IPS-NIHi7 (cell line): ENCODE data around the gene STT3B.
"Not testable (repeated sequence)": the region's sequence is repeated elsewhere in the genome, so short reads cannot be mapped to it uniquely, and the experiment has no call there.

Experiments
- DNase-seq: peaks from one replicate; pipeline ENCODE4 v3.0.0; 2012; ENCODE audit warnings: mixed read lengths; ENCODE audit errors: extremely low spot score

The STT3B gene

DNA sequence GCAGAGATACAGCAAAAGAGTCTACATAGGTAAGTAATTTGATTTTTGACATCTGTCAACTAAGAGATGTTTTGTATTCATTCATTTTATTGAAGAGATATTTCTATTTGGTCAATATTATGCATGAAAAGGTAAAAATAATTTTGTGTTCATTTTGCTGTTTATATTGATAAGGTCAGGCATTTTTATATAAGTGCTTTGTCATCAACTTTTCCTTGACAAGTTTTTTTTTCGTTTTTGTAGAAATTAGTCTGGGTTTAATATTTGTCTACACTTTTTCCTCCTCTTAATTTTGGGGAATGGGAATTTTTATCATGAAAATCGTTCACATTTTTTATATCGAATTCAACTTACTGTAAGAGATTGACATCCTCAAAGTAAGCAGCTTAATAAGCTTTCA, 67.7 kb downstream of the STT3B start:
- no peak for DNase-seq

DNA sequence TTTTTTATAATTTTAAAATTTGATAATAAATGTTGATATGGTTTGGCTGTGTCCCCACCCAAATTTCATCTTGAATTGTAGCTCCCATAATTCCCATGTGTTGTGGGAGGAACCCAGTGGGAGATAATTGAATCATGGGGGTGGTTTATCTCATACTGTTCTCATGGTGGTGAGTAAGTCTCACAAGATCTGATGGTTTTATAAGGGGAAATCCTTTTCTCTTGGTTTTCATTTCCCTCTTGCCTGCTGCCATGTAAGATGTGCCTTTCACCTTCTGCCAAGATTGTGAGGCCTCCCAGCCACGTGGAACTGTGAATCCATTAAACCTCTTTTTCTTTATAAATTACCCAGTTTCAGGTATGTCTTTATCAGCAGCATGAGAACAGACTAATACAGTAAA, 72.6 kb downstream of the STT3B start:
- not testable (repeated sequence) for DNase-seq

DNA sequence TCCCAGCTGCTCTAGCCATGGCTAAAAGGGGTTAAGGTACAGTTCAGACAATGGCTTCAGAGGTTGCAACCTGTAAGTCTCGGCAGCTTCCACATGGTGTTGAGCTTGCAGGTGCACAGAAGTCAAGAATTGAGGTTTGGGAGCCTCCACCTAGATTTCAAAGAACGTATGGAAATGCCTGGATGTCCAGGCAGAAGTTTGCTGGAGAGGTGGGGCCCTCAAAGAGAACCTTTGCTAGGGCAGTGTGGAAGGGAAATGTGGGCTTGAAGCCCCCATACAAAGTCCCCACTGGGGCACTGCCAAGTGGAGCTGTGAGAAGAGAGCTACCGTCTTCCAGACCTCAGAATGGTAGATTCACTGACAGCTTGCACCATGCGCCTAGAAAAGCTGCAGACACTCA, 73.7 kb downstream of the STT3B start:
- DNase-seq: no peak

DNA sequence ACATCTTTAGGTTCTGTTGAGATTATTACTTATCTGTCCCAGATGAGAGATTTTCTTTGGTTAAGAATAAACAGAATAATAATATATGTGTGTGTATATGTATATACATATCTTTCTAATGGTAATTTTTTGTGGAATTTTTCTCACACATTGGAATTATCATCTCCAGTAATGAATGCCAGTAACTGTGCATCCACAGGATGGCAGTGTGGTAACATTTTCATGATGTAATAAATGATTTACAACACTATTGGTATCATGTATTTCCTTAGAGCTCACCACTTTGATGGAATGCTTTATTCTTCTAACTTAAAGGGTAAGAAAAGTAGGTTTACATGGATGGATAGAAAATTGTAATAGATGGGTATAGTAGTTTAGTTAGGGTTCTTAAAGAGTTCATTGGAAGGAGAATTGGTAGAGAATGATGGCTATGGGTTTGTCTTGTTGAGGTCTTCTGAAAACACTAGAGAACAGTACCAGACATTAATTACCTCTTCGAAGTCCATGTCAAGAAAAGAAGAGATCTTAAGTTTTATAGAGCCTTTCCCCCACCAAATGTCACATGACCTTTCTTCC, 78.1 kb downstream of the STT3B start:
- peak; percentile 8 for DNase-seq

DNA sequence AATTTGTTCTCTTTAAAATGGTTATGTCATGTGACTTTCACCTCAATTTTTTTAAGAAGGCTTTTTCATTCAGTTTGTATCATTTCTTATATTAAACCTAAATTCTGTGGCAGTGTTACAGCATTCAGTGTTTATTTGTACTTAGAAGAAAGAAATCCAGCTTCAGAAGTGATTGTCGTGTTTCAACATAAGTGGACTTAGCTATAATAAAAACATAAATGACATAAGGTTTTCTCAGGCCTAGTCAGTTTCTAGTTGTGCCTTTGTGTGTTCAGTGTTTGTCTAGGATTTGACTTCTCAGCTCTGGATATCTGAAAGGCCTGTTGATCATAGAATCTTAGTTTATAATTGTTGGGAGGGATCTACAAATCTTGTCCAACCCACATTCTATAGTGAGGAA, 80.5 kb downstream of the STT3B start:
- DNase-seq: no peak

DNA sequence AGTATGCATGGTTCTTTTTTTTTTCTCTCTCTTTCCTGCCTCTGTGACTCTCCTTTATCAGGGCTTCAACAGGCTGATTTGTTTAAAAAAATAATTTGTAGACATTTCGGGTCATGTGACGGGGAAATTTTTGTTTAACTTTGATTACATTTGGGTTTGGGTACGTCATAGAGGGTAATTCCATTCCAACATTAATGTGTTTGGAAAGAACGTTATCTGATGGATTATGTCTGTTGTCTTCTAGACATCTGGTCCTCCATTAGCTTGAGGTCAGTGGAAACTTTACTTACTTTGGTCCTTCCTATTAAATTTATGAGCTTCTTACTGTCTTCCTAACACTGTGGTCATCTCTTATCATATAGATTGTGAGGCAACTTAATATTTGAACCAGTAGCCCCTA, 80.9 kb downstream of the STT3B start:
- no peak for DNase-seq

DNA sequence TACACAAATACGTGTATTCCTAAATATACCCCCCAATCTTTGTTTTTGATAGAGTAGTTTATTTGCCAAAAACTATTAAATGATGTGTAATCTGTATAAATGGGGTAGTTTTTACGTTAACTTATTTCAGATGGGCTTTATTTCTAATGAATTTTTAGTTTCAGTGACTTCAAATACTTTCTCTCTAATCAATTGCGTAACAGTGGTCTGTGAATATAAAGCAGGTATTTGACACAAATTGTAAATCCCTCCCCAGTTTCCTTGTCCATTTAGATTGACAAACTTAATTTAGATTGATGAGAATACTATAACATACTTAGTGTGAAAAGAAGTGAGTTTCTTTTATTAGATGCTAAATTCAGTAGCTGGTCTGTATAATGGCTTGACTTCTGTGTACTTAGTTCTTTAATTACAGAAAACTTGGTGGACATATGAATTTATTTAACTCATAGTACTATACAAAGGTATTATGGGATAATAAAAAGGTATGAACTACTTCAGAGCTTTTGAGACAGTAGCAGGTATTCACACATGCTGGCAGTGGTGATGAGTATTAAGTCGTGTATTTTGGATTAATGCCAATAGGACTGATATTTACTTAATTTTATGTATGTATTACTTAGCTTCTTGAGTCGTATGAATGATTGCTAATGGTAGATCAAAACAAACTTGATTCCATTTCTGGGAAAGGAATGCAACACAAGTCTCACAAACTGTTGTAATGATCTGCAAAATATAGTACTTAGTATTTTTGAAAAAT, 81.6 kb downstream of the STT3B start:
- DNase-seq: no peak

DNA sequence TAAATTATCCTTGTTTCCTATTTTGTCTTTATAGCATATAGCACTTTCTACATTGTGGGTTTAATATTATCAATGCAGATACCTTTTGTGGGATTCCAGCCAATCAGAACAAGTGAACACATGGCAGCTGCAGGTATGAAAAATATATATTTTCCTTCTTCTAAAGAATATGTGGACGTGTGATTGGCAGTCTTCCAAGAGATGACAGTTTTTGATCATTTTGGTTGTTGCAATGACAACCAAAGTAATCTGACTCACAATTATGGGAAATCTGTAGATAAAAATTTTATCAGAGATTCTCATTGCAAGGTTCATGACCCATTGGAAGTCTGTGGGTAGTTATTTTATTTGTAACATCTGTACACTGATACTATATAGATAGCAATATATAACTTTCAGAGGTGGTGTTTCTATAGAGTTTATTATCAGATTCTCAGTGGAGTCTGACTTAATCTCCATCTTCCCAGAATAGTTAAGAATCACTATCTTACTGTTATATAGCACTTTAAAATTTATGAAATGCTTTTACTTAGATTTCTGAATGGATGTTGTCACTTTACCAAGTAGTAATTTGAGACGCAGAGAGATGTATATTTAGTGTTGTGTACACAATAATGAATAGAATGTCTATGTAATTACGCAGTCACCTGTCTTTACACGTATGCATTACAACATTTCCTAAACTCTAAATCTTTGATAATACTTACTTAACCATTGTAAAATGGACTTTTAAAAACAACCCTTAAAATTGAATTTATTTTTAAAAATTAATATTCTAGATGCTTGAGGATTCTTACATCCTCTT, 82.5 kb downstream of the STT3B start:
- DNase-seq: no peak

DNA sequence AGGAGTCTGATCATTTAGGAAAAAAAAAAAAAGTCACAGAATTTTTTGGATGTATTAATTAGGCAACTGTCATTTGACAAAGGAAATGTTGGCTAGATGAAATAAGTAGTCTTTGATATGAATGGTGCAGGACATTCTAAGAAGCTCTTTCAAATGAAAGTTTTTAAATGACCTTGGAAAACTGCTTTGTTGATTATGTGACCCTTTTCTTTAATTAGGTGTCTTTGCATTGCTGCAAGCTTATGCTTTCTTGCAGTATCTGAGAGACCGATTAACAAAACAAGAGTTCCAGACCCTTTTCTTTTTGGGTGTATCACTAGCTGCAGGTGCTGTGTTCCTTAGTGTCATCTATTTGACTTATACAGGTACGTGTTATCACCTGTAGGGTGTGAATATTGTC, 84.0 kb downstream of the STT3B start:
- DNase-seq: no peak

DNA sequence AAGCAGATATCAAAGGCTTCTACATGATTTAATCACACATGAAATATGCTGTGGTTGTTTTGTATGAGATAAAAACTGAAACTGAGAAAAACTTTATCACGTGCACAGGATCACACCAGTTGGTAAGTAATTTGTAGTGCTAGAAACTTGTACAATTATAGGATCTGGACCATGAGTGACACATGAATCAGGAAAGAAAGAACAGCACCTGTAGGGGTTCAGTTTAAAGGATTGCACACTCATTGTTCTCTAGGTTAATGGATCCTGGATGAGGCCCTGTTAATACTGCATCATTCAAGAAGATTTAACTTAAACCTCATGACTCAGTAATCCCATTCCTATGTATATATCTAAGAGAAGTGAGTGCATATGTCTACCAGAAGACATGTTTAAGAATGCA, 87.9 kb downstream of the STT3B start:
- DNase-seq: no peak

DNA sequence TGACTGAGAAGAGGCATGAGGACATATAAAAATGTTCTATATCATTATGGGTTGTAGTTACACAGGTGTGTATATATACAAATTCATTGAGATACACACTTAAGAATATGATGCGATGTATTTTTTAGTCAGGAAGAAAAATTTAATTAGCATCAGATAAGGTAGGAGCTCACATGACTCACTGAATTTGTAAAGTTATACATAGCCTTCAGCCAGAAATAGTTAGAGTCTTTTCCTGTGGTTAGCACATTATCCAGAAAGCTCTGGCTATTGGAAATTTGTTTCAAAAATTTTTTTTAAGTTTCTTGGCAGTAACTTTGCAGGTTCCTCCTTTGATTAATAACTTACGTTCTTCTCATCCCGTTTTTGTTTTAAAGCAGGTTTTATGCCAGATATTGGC, 88.6 kb downstream of the STT3B start:
- DNase-seq: no peak

DNA sequence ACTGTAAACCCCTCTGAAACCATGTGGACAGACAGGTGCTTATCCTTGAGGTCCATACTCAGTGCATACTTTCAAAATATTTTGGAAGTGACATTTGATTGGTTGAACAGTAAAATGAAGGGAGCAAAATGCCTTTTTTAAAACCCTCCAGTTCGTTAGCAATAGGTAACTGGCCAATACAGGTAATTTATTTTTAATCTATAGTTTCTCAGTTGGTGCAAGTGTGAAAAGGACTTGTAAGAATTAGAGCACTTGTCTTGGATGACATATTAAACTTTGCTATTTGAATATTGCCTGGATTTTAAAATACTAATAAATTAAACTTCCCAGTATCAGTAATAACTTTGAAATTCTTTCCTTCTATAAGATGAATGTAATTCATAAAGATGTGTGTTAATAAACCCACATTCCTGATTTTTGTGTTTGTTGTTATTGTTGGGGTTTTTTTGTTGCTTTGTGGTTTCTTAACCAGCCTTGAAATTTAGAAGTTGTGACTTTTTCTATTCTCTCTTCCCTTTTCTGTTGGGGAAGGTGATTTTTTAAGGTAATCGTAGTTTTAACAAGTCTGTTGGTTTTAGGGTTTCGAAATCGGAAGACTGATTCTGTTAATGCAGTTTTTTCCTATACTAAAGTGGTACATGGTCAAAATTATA, 90.0 kb downstream of the STT3B start:
- no peak for DNase-seq

DNA sequence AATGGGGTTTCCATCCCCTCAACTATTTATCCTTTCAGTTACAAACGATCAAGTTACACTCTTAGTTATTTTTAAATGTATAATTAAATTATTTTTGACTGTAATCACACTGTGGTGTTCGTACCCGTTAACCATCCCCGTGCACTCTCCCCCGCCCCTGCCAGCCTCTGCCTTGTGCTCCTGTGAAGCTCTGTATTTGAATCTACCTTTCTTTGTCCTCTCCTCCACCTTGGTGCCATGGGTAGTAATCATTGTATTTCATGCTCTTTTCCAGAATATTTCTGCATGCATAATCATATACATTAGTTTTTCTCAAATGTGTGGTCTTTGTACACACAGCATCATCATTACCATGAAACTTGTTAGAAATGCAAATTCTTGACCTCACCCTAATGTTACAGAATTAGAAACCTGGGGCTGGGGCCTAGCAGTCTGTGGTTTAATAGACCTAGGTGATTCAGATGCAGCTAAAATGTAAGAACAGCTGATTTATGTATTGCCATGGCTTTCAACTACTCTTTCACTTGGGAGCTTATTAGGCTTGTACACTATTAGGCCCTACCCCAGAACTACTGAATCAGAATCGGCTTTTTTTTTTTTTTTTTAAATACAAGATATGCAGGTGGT, 91.5 kb downstream of the STT3B start:
- DNase-seq: no peak

DNA sequence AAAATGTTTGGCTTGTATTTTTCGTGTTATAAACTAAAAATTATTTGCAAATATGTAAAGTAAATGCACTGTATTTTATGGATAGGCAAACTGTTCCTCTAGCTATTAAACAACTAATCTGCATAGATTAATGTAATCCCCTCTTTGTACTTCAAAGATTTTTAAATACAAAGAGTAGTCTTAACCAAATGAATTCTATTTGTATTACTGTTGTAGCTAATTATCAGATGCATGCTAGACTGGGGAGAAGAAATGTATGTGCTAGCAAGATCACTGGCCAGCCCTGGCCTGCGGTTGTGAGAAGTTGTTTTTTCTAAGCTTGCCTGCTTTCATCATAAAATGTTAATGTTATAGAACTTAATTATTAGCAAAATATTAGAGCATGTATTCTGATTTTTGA, 92.6 kb downstream of the STT3B start:
- DNase-seq: no peak

DNA sequence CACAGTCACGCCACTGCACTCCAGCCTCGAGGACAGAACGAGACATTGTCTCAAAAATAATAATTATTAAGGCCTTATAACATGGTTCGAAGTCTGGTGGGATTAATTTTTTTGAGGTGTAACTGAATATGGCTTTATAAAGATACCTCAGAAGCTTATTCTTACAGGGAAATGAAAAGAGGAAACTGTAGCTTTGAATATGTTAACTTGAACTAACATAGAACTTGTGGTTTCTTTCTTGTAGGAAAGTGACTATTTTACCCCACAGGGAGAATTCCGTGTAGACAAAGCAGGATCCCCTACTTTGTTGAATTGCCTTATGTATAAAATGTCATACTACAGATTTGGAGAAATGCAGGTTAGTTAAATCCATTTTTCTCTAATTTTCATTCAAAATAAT, 96.3 kb downstream of the STT3B start:
- no peak for DNase-seq

DNA sequence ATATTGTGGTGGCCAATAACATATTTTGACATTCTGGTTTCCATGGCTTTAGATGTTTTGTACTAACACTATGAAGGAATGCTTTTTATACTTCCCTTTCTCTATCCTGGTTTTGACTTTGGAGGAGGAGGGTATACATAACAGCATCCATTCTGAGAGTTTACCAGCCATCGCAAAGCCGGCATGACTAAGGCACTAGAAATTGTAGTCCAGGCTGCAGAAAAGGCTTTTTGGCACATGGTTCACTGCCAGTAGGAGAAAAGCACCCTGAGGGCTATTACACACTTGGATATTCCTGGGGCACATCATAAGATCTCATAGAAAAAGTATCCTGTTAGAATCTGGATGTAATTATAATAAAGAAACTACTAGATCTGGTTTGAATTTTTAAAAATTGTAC, 101.8 kb downstream of the STT3B start:
- DNase-seq: no peak

DNA sequence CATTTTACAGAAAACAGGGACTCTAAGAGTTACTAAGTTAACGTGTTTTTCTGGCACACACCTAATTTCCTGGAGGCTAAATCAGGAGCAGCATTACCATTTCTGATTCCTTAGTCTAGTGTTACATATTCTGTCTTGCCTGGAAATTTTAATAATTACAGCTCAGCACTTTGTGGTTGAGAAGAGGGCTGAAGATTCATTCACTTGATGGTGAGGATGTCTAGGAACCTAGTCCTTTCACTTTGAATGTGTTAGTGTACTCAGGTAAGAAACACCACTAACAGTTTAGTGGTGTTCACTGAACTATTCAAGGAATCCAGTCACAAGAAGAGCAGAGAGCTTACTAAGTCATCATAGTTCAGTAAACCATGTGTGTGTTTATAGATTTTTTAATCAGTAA, 102.8 kb downstream of the STT3B start:
- no peak for DNase-seq

DNA sequence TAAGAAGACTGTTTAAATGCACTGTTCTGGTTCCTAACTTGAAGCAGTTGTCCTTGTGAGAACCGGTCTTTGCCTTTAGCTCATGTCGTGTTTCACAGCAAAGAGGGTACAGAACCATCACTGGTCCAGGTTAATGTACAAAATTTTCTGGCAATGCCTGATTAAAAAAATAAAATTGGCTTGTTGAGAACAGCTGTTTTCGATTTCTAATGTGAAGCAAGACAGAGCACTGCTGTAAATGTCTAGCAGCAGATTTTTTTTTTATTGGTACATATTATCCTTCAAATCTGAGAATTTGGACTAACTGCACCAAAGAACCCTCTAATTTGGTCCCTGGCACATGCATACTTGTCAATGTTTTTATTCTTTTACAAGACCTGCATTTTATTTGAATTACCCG, 103.3 kb downstream of the STT3B start:
- no peak for DNase-seq

DNA sequence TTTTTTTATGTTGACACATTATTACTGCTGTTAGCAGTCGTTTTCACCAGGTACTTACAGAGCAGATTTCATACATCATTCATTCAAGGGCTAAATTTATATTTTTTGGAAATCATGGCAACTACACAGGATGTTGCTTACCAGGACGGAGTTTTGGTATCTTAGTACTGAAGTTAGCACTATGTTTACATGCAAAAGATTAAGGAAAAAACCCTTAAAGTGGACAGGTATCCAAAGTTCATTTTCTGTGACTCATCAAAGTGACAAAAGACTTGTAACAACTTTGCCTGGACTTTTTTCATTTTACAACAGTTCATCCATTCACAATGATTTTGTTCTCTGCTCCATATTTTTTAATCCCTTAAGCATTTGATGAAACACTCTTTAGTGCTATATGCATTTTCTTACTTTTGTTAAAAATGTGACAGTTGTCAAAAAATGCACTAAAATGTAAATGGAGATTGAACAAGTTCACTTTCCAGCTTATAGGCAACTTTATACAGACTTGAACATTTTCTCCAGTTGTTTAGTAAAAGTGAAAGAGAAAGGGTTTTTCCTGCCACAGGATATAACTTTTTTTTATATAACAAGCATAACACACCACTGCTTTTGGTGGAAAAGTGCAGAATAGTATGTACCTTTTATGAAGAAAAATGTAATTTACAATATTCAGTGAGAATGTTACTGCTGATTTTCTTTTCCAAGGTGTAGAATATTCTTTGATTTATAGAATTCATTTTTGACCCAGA, 104.1 kb downstream of the STT3B start:
- DNase-seq: no peak

DNA sequence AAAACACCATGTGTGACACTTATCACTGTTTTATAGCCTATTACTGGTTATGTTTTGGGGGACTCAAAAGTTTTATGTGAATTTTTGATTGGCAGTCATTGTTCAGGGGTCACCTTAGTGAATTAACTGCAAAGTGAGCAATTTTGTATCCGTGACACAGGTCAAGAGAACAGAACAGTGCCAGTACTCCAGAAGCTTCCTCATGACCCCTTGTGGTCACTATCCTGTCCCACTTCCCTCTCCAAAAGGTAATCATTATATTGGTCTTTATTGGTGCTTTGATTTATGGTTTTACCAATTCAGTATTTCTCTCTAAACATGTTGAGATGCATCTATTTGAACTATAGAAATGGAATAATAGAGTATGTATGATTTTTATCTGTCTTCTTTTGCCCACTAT, 107.1 kb downstream of the STT3B start:
- DNase-seq: no peak

DNA sequence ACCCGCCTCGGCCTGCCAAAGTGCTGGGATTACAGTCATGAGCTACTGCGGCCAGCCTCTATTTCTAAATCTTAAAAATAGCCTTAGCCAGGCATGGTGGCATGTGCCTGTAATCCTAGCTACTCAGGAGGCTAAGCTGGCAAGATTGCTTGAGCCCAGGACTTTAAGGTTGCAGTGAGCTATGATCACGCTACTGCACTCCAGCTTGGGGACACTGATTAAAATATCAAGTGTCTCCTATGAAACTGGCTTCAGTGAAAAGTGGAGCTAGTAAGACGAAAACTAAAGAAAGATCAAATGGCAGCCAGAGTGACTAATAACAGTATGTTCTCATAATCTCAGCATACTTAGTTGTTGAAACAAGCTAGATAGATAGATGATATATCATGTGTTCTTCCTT, 112.5 kb downstream of the STT3B start:
- no peak for DNase-seq
